ENCODE results near the gene WASF2. TPM values are rescaled to one million over a fixed set of nuclear protein-coding genes. Genes with fewer than 3 reads are reported as not detected.

The WASF2 gene
- total and polyA plus RNA-seq, 2 of the 8 experiments (the other 6 are each of a cell fraction or from before 2014, with no cell fraction given): 32.1 to 86.6 TPM

DNA sequence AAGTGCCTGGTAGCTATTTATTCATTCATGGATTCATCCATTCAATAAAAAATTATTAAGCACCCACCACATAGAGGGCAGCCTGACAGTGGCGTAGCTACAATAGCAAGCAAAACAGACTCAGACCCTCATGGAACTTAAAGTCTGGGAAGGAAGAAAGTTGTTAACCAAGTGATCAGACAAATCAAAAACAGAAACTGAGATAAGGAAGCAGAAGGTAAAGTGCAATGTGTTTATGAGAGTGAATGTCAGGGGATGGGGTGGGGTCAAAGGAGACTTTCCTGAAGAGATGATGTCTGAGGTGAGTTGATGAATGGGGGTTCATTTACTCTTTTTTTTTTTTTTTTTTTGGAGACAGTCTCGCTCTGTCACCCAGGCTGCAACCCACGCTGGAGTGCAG is 2.8 kb upstream of the WASF2 start (continued):
- TF ChIP-seq, protein P1, sequence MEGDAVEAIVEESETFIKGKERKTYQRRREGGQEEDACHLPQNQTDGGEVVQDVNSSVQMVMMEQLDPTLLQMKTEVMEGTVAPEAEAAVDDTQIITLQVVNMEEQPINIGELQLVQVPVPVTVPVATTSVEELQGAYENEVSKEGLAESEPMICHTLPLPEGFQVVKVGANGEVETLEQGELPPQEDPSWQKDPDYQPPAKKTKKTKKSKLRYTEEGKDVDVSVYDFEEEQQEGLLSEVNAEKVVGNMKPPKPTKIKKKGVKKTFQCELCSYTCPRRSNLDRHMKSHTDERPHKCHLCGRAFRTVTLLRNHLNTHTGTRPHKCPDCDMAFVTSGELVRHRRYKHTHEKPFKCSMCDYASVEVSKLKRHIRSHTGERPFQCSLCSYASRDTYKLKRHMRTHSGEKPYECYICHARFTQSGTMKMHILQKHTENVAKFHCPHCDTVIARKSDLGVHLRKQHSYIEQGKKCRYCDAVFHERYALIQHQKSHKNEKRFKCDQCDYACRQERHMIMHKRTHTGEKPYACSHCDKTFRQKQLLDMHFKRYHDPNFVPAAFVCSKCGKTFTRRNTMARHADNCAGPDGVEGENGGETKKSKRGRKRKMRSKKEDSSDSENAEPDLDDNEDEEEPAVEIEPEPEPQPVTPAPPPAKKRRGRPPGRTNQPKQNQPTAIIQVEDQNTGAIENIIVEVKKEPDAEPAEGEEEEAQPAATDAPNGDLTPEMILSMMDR (IDR thresholded peaks at IDR 0.05; ENCODE audit: control extremely low read depth in 1 of 3, insufficient read depth in 1 of 3, low read depth in 1 of 3, low read length in 3 of 3): no peak
- TF ChIP-seq KDM4A (IDR thresholded peaks at IDR 0.05; ENCODE audit: low read depth, low read length, severe bottlenecking) (no peak), MAFK (IDR thresholded peaks at IDR 0.05; ENCODE audit: low read depth, low read length) (no peak), RXRA (IDR thresholded peaks at IDR 0.05; ENCODE audit: insufficient read depth, low read depth, low read length) (no peak)
- TF ChIP-seq, protein P2, sequence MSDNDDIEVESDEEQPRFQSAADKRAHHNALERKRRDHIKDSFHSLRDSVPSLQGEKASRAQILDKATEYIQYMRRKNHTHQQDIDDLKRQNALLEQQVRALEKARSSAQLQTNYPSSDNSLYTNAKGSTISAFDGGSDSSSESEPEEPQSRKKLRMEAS (IDR thresholded peaks at IDR 0.05): no peak

All from H1 (cell line).